HepG2 (cell line): Measurements from ENCODE around the gene ITPK1. TPM values are rescaled to one million over a fixed set of nuclear protein-coding genes. Genes with fewer than 3 reads are reported as not detected.
A peak's percentile ranks its signal among the peaks of the same experiment; 100 is the strongest.

ENCODE experiments used
- ASH2L ChIP-seq: fragments of 300-600, 200-600 bp; sonication (generic); IDR thresholded peaks from 2 replicates; pipeline ENCODE4 v1.7.0; 2017; ENCODE audit warnings: low read depth, mild to moderate bottlenecking, moderate library complexity, mixed read lengths, low read length; ENCODE audit not compliant: insufficient read length
- ATF5 ChIP-seq: sonication (generic); formaldehyde crosslinking; IDR thresholded peaks from 2 replicates; pipeline ENCODE4 v1.4.0; 2020; ENCODE audit warnings: mild to moderate bottlenecking, low read depth, missing genetic modification reagents
- ATF7-NPFF ChIP-seq: sonication (generic); formaldehyde crosslinking; IDR thresholded peaks from 2 replicates; pipeline ENCODE4 v1.8.1; 2023; ENCODE audit warnings: mild to moderate bottlenecking, low read depth, missing genetic modification reagents, moderate library complexity
- BCL6 ChIP-seq: IDR thresholded peaks from 2 replicates; pipeline ENCODE4 v1.6.1; 2016; ENCODE audit warnings: missing genetic modification reagents, missing compliant biosample characterization
- CCAR2 ChIP-seq: fragments of 200-400 bp; formaldehyde crosslinking; optimal IDR thresholded peaks from 2 replicates; pipeline ENCODE3; 2018; ENCODE audit warnings: low read depth, mild to moderate bottlenecking, low read length, moderate library complexity
- CTCF ChIP-seq: sonication (generic); formaldehyde crosslinking; IDR thresholded peaks from 2 replicates; pipeline ENCODE4 v1.5.0; 2020; ENCODE audit warnings: mild to moderate bottlenecking, missing genetic modification reagents, moderate library complexity
- HMG20A ChIP-seq: IDR thresholded peaks from 2 replicates; pipeline ENCODE4 v1.6.1; 2016; ENCODE audit warnings: borderline replicate concordance
- KLF16 ChIP-seq, 2 experiments: sonication (generic) in 1 of 2; formaldehyde crosslinking in 1 of 2; IDR thresholded peaks; 2 replicates each; pipeline versions ENCODE4 v1.6.1 to v1.8.0; 2016 to 2023; ENCODE audit warnings: missing genetic modification reagents in 2 of 2, missing compliant biosample characterization in 1 of 2
- LCORL ChIP-seq, 2 experiments: fragments of 450-650 bp in 1 of 2; sonication (generic) in 1 of 2; formaldehyde crosslinking in 1 of 2; IDR thresholded peaks; 2 replicates each; pipeline versions ENCODE4 v1.5.0 to v1.6.1; 2017 to 2020; ENCODE audit warnings: antibody characterized with exemption in 1 of 2, missing genetic modification reagents in 1 of 2
- MYC ChIP-seq: sonication (generic); formaldehyde crosslinking; IDR thresholded peaks from 2 replicates; pipeline ENCODE4 v1.9.0; 2021; ENCODE audit warnings: missing genetic modification reagents, borderline replicate concordance
- PBX2 ChIP-seq: IDR thresholded peaks from 2 replicates; pipeline ENCODE4 v1.6.1; 2016; ENCODE audit warnings: control low read depth
- POLR2A ChIP-seq, 2 experiments: IDR thresholded peaks; 2 replicates each; pipeline ENCODE4 v1.6.1; 2011; ENCODE audit warnings: low read depth in 2 of 2, low read length in 2 of 2, mild to moderate bottlenecking in 1 of 2, moderate library complexity in 1 of 2; ENCODE audit not compliant: insufficient read depth in 1 of 2
- RBFOX2 ChIP-seq: fragments of 200-400 bp; formaldehyde crosslinking; IDR thresholded peaks from 2 replicates; pipeline ENCODE4 v1.6.1; 2017; ENCODE audit warnings: low read depth, mild to moderate bottlenecking, low read length
- SAFB2 ChIP-seq: sonication (generic); formaldehyde crosslinking; IDR thresholded peaks from 2 replicates; pipeline ENCODE4 v1.5.1; 2020; ENCODE audit warnings: missing genetic modification reagents, low read depth, mild to moderate bottlenecking, borderline replicate concordance
- SALL1 ChIP-seq: sonication (generic); formaldehyde crosslinking; IDR thresholded peaks from 2 replicates; pipeline ENCODE4 v1.8.0; 2022; ENCODE audit warnings: mild to moderate bottlenecking, missing genetic modification reagents
- TEAD3 ChIP-seq: optimal IDR thresholded peaks from 2 replicates; pipeline ENCODE3; 2016; ENCODE audit warnings: borderline replicate concordance
- ZBTB2 ChIP-seq: sonication (generic); formaldehyde crosslinking; IDR thresholded peaks from 2 replicates; pipeline ENCODE4 v1.8.0; 2022; ENCODE audit warnings: low read depth, missing genetic modification reagents
- ZFP82 ChIP-seq: sonication (generic); formaldehyde crosslinking; IDR thresholded peaks from 2 replicates; pipeline ENCODE4 v1.5.1; 2020; ENCODE audit warnings: mild to moderate bottlenecking, missing genetic modification reagents, borderline replicate concordance
- ZNF207 ChIP-seq: fragments of 450-650 bp; IDR thresholded peaks from 2 replicates; pipeline ENCODE4 v1.6.1; 2016; ENCODE audit warnings: antibody characterized with exemption, borderline replicate concordance
- ZNF263 ChIP-seq: sonication (generic); formaldehyde crosslinking; IDR thresholded peaks from 2 replicates; pipeline ENCODE4 v1.4.0; 2020; ENCODE audit warnings: missing genetic modification reagents
- ZNF34 ChIP-seq: sonication (generic); formaldehyde crosslinking; IDR thresholded peaks from 2 replicates; pipeline ENCODE4 v1.4.0; 2020; ENCODE audit warnings: mild to moderate bottlenecking, missing genetic modification reagents, borderline replicate concordance
- ZNF709 ChIP-seq: sonication (generic); formaldehyde crosslinking; IDR thresholded peaks from 2 replicates; pipeline ENCODE4 v1.5.0; 2020; ENCODE audit warnings: mild to moderate bottlenecking, missing genetic modification reagents
- polyA plus RNA-seq, 8 experiments: library from polyadenylated mRNA; depleted of rRNA in 3 of 8; stranded (reverse) in 7 of 8; unstranded in 1 of 8; fragments of >200 nt; fragmentation: Illumina TruSeq in 4 of 8; extraction: Trizol in 4 of 8; gene quantifications; 2 replicates each; pipeline versions ENCODE4 v1.2.1 to v1.2.3, GENCODE V29; 2011 to 2016; ENCODE audit warnings: low read depth in 4 of 8, missing spikeins in 1 of 8, mixed read lengths in 1 of 8; ENCODE audit not compliant: insufficient read depth in 1 of 8
- total RNA-seq, 5 experiments: library from RNA; depleted of rRNA; stranded (reverse); fragments of >200 nt; fragmentation: Illumina TruSeq; extraction: Trizol; gene quantifications; 2 replicates each; pipeline ENCODE4 v1.2.3, GENCODE V29; 2016; ENCODE audit warnings: low read depth in 1 of 5

Gene ITPK1
- total and polyA plus RNA-seq, 2 of the 13 experiments (the other 11 are each of a cell fraction or from before 2014, with no cell fraction given): 20.5 to 47.5 TPM

- TF ChIP-seq RBFOX2: peak; percentile 41; the same call in 1 of the 2 replicates
- TF ChIP-seq BCL6: 0 out of 2 replicates have a peak, but pooled peaks have one; percentile 27
- TF ChIP-seq ATF7-NPFF: peak; percentile 31; the same call in 1 of the 2 replicates
- peak; percentile 26; the same call in 1 of the 2 replicates for TF ChIP-seq CTCF (CRISPR knock-in tag)
- no peak for TF ChIP-seq PBX2
- TF ChIP-seq ZNF207: no peak
- TF ChIP-seq TEAD3 (CRISPR knock-in tag): no peak
- no peak for TF ChIP-seq ZNF34
- peak; percentile 35; the same call in 1 of the 2 replicates for TF ChIP-seq ZBTB2
- peak; percentile 67 for TF ChIP-seq ASH2L
- TF ChIP-seq CCAR2: no peak
- TF ChIP-seq LCORL (IDR thresholded peaks at IDR 0.05): no peak
- no peak for TF ChIP-seq LCORL (CRISPR knock-in tag; IDR thresholded peaks at IDR 0.05)
- no peak for TF ChIP-seq ATF5
- TF ChIP-seq KLF16 (CRISPR knock-in tag; IDR thresholded peaks at IDR 0.05): 0 out of 4 replicates have a peak, but pooled peaks of 1 of the 2 experiments have one; percentile 13
- 0 out of 2 replicates have a peak, but pooled peaks have one; percentile 36 for TF ChIP-seq ZNF263 (CRISPR knock-in tag)
- 0 out of 2 replicates have a peak, but pooled peaks have one; percentile 32 for TF ChIP-seq SALL1 (CRISPR knock-in tag)
- TF ChIP-seq ZFP82 (CRISPR knock-in tag): no peak
- TF ChIP-seq POLR2A (IDR thresholded peaks at IDR 0.05; ENCODE audit: insufficient read depth in 1 of 2, low read depth in 2 of 2, low read length in 2 of 2): peak in 1 of 2 experiments; percentile 27; a peak in 1 of 4 replicates
- no peak for TF ChIP-seq HMG20A (CRISPR knock-in tag)
- no peak for TF ChIP-seq SAFB2 (CRISPR knock-in tag)
- TF ChIP-seq ZNF709 (CRISPR knock-in tag): 0 out of 2 replicates have a peak, but pooled peaks have one; percentile 28
- peak; percentile 24; the same call in 1 of the 2 replicates for TF ChIP-seq MYC (CRISPR knock-in tag)
These were observed 480 bp downstream of the ITPK1 start (continued) for GRCh38 chr14:93115069-93115820.
